Stimulated activated naive CD8-positive, alpha-beta T cell treated with anti-CD3 and anti-CD28 coated beads, Interleukin-15, amount 100 ng/mL, for 72 hours (primary cell): ENCODE results near the gene SDHA.
A peak's percentile ranks its signal among the peaks of the same experiment; 100 is the strongest.
"Not testable (repeated sequence)": the region's sequence is repeated elsewhere in the genome, so short reads cannot be mapped to it uniquely, and the experiment has no call there.

Source experiments
- ATAC-seq: fragments of 150-1000 bp; cut with Tn5 transposase; 2 replicates; pipeline ENCODE4 v1.10.0; 2021; ENCODE audit warnings: mild to moderate bottlenecking, moderate library complexity
- DNase-seq, 2 donors: peaks; one replicate each; pipeline ENCODE4 v3.0.0; 2021 to 2022
- H3K27ac Mint-ChIP-seq, 2 donors: one replicate each; pipeline ENCODE4 v1.8.0; 2022; ENCODE audit warnings: mild to moderate bottlenecking in 2 of 2, mixed read lengths in 2 of 2, moderate library complexity in 2 of 2
- H3K27me3 Mint-ChIP-seq: one replicate; pipeline ENCODE4 v1.8.0; 2022; ENCODE audit warnings: mixed read lengths
- H3K4me1 Mint-ChIP-seq: one replicate; pipeline ENCODE4 v1.8.0; 2022; ENCODE audit warnings: mild to moderate bottlenecking, mixed read lengths
- H3K4me3 Mint-ChIP-seq, 2 donors: one replicate each; pipeline ENCODE4 v1.8.0; 2022; ENCODE audit warnings: mild to moderate bottlenecking in 2 of 2, mixed read lengths in 2 of 2, moderate library complexity in 1 of 2
- H3K9me3 Mint-ChIP-seq, 2 donors: one replicate each; pipeline ENCODE4 v1.8.0; 2022; ENCODE audit warnings: mixed read lengths in 2 of 2

The SDHA gene

GRCh38 chr5:191949-192690 lies 26.0 kb upstream of the SDHA start:
- DNase-seq (no peak), ATAC-seq (no peak)
- H3K4me1 Mint-ChIP-seq: peaks cover 28% of the 10 kb centered on the region
- H3K27me3 Mint-ChIP-seq: peaks cover 8% of the 10 kb centered on the region
- H3K4me3 Mint-ChIP-seq: peak overlapping the region in 1 of 2 donors; percentile 65
- no peaks in the 10 kb centered on the region for H3K9me3 Mint-ChIP-seq
- H3K27ac Mint-ChIP-seq: no peak overlapping the region

DNA sequence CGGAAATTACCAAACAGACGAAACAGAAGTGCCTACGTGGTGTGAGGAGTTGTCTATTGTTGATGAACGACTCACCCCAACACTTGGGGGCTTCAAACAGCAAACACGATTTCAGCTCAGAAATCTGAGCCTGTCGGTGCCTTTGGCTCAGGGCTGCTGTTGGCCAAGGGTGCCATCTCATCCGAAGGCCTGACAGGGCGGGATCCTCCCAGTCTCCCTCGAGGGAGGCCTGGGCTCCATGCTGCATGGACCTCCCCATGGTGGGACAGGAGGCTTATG lies 25.5 kb upstream of the SDHA start:
- no peaks in the 10 kb centered on the region for H3K9me3 Mint-ChIP-seq
- H3K4me1 Mint-ChIP-seq: peaks cover 28% of the 10 kb centered on the region
- ATAC-seq: no peak
- H3K27me3 Mint-ChIP-seq: peaks cover 8% of the 10 kb centered on the region
- H3K27ac Mint-ChIP-seq: no peak overlapping the region
- H3K4me3 Mint-ChIP-seq: no peak overlapping the region
- no peak for DNase-seq

- ATAC-seq (peak; percentile 19), DNase-seq (no peak)
- Mint-ChIP-seq H3K4me1 (peaks cover 27% of the 10 kb centered on the region), H3K27ac (no peak overlapping the region), H3K27me3 (peaks cover 7% of the 10 kb centered on the region), H3K4me3 (no peak overlapping the region), H3K9me3 (no peaks in the 10 kb centered on the region)
Observed at GRCh38 chr5:192970-193831, 24.9 kb upstream of the SDHA start.

DNA sequence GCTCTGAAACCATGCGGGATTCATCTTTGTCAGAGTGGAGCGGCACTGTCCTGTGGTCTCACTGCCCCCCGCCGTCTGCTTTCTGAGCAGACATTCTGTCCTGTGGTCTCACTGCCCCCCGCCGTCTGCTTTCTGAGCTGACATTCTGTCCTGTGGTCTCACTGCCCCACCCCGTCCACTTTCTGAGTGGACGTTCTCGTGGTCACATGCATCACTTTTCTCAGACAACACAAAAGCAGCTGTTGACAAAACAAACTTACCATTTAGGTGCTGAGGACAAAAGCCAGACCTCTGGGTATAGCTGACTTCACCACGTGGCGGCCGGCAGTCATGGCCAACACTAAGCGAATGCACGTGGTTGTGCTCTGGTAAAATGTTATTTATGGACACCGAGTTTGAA lies 24.0 kb upstream of the SDHA start:
- ATAC-seq: no peak
- Mint-ChIP-seq H3K27ac (no peak overlapping the region), H3K9me3 (no peaks in the 10 kb centered on the region), H3K4me1 (peaks cover 18% of the 10 kb centered on the region), H3K27me3 (no peaks in the 10 kb centered on the region), H3K4me3 (no peak overlapping the region)
- DNase-seq: no peak

- Mint-ChIP-seq H3K4me3 (no peak overlapping the region), H3K9me3 (no peaks in the 10 kb centered on the region), H3K27ac (no peak overlapping the region)
Observed at GRCh38 chr5:194603-195209, 23.4 kb upstream of the SDHA start.

DNA sequence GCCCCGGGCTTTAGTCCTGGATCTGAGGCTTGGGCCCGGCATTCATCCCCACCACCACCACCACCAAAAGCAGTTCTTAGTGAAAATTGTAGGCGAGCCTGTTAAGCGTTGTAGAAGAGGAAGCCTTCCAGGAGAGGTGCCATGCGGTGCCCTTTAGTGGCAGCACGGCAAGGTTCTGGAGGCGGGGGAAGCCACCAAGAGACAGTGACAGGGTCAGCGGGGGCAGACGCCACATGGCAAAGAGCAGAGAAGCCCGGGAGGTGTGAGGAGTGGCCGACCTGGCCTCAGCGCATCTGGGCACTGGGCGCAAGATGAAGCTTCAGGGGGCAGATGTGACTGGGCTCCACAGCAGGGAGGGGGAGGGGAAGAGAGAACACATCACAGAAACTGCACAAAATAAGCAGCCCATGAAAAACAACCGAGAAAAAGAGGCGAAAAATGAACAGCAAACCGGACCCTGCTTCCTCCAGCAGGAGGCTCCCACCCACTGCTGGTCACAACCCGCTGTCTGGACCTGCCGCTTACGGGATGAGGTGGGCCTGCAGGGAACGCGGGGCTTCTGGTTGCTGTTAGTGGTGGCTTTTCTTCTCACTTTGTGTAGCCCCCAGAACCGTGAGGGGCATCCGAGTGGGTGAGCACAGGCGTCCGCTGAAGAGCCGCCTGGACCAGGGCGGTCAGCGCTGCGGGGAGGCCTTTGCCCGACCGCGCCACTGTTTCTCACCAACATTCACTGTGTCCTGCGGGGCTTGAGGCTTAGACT lies 22.5 kb upstream of the SDHA start:
- peaks cover 7% of the 10 kb centered on the region for H3K4me1 Mint-ChIP-seq
- H3K4me3 Mint-ChIP-seq: no peak overlapping the region
- H3K9me3 Mint-ChIP-seq: no peaks in the 10 kb centered on the region
- no peak for ATAC-seq
- no peak for DNase-seq
- H3K27me3 Mint-ChIP-seq: no peaks in the 10 kb centered on the region
- H3K27ac Mint-ChIP-seq: peak overlapping the region in 1 of 2 donors; percentile 22

More at GRCh38 chr5:194603-195209, 23.4 kb upstream of the SDHA start:
- no peak for DNase-seq
- peaks cover 15% of the 10 kb centered on the region for H3K4me1 Mint-ChIP-seq
- ATAC-seq: no peak
- H3K27me3 Mint-ChIP-seq: no peaks in the 10 kb centered on the region

GRCh38 chr5:196350-196749 lies 21.8 kb upstream of the SDHA start:
- no peaks in the 10 kb centered on the region for H3K27me3 Mint-ChIP-seq

GRCh38 chr5:197031-197430 lies 21.1 kb upstream of the SDHA start:
- H3K27ac Mint-ChIP-seq, ATAC-seq, H3K9me3 Mint-ChIP-seq, H3K4me1 Mint-ChIP-seq, H3K27me3 Mint-ChIP-seq, DNase-seq, H3K4me3 Mint-ChIP-seq: not testable (repeated sequence)

More at GRCh38 chr5:196350-196749, 21.8 kb upstream of the SDHA start:
- no peaks in the 10 kb centered on the region for H3K9me3 Mint-ChIP-seq
- peaks cover 7% of the 10 kb centered on the region for H3K4me1 Mint-ChIP-seq
- H3K4me3 Mint-ChIP-seq: no peak overlapping the region
- ATAC-seq: peak; percentile 68
- DNase-seq: no peak
- no peak overlapping the region for H3K27ac Mint-ChIP-seq

GRCh38 chr5:197892-198489 lies 20.1 kb upstream of the SDHA start:
- no peak for ATAC-seq
- Mint-ChIP-seq H3K4me3 (no peak overlapping the region), H3K27ac (no peak overlapping the region), H3K9me3 (no peaks in the 10 kb centered on the region), H3K4me1 (peaks cover 7% of the 10 kb centered on the region), H3K27me3 (no peaks in the 10 kb centered on the region)
- no peak for DNase-seq

- H3K27ac Mint-ChIP-seq: peak overlapping the region in 1 of 2 donors; percentile 48
- H3K9me3 Mint-ChIP-seq: no peaks in the 10 kb centered on the region
- no peak for DNase-seq
- H3K4me1 Mint-ChIP-seq: peaks cover 7% of the 10 kb centered on the region
- no peak for ATAC-seq
- no peak overlapping the region for H3K4me3 Mint-ChIP-seq
- H3K27me3 Mint-ChIP-seq: no peaks in the 10 kb centered on the region
Observed at GRCh38 chr5:198516-199196, 19.5 kb upstream of the SDHA start.

DNA sequence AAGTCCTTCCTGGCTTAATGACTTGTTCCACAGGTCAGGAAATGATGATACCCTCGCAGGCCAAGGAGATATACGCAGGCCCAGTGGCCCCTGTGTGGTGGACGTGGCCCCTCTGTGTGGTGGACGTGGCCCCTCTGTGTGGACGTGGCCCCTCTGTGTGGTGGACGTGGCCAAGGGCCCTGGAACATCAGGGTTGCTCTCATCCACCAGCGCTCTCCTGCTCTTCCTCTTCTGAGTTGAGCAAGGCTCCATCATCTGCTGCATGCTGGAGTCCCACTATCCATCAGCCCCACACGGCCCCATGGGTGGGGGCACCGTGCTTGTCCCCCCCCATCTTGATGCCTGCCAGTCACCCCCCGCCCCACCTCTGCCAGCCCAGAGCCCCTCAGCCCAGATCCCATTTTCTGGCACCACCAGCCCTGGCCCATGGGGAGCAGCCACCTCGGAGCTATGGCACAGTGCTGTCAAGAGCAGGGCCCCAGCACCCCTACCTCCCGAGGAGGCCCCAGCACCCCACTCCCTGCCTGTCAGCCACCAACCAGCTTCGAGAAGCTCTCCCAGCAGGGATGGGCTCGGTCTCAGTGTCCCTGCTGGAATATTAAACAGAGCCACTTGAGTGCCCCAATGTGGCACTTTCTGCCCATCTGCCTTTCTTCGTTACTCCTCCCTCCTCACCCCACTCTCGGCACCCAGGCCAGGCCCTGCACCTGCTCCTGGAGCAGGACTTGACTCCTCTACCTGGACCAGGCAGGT lies 18.7 kb upstream of the SDHA start:
- ATAC-seq (no peak), DNase-seq (no peak)
- H3K9me3 Mint-ChIP-seq: no peaks in the 10 kb centered on the region
- peak overlapping the region in 1 of 2 donors; percentile 27 for H3K27ac Mint-ChIP-seq
- no peaks in the 10 kb centered on the region for H3K27me3 Mint-ChIP-seq
- peaks cover 7% of the 10 kb centered on the region for H3K4me1 Mint-ChIP-seq
- no peak overlapping the region for H3K4me3 Mint-ChIP-seq

DNA sequence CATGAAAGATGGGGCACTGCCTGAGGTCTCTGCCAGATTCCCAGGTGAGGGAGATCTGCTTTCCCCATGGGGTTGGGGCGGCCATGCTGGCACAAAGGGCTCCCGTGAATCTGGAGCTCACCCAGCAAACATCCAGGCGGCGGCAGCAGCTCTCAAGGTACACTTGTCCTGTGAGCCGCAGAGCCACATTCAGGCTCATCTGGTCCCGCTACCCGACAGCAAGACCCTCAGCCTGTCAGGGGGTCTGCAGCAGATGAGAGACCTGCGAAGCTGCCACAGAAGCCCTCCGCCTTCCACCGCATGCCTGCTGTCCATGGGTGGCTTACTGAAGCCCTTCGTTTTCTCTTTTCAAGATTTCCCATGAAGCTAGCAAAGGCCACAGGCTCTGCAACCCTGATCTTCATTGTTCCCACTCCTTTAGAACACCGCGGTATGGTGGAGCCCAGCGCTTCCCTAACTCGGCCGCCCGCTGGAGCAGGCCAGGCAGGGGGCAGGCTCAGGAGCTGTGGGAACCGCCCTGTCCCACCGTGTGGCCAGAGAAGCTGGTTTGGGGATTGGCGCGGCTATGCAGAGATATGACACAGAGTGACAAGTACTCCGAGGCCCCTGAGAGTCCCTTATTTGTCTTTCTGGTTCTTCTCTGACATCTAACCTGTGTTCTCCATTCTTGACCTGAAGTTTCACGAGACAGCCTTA lies 18.0 kb upstream of the SDHA start:
- Mint-ChIP-seq H3K4me1 (peaks cover 7% of the 10 kb centered on the region), H3K4me3 (no peak overlapping the region), H3K27ac (peak overlapping the region in 1 of 2 donors; percentile 54), H3K9me3 (no peaks in the 10 kb centered on the region), H3K27me3 (no peaks in the 10 kb centered on the region)
- no peak for DNase-seq
- no peak for ATAC-seq

- no peaks in the 10 kb centered on the region for H3K27me3 Mint-ChIP-seq
- DNase-seq: no peak
- no peak overlapping the region for H3K27ac Mint-ChIP-seq
- no peaks in the 10 kb centered on the region for H3K9me3 Mint-ChIP-seq
- no peak overlapping the region for H3K4me3 Mint-ChIP-seq
- H3K4me1 Mint-ChIP-seq: no peaks in the 10 kb centered on the region
- no peak for ATAC-seq
Observed at GRCh38 chr5:200985-201384, 17.1 kb upstream of the SDHA start.

DNA sequence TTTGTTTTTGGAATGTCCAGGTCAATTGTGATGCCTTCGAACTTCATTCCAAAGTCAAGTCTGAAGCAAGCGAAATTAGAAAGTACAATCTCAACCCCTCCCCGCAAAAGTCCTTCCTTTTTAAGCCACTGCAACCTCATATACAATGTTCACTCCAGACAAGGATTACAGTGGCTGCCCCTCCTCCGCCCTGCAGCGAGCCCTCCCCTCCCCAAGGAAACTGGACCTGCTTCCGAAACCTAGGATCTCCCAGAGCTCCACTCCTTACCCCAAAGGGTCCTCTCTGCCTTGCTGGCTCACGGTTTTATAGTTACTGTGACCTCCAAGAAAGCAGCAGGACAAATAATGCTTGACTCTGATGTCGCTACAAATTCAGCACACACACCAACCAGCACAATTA lies 16.4 kb upstream of the SDHA start:
- no peaks in the 10 kb centered on the region for H3K27me3 Mint-ChIP-seq
- no peak for ATAC-seq
- DNase-seq: no peak
- no peaks in the 10 kb centered on the region for H3K9me3 Mint-ChIP-seq
- no peaks in the 10 kb centered on the region for H3K4me1 Mint-ChIP-seq
- H3K4me3 Mint-ChIP-seq: no peak overlapping the region
- peak overlapping the region in 1 of 2 donors; percentile 78 for H3K27ac Mint-ChIP-seq
